K562 (cell line): Measurements from ENCODE around the gene GEMIN7. TPM values are rescaled to one million over a fixed set of nuclear protein-coding genes. Genes with fewer than 3 reads are reported as not detected.
A peak's percentile ranks its signal among the peaks of the same experiment; 100 is the strongest.
"Not testable (repeated sequence)": the region's sequence is repeated elsewhere in the genome, so short reads cannot be mapped to it uniquely, and the experiment has no call there.

ENCODE experiments used
- ATAC-seq: fragments of 200-7000 bp; cut with Tn5 transposase; 3 replicates; pipeline ENCODE4 v1.9.1; 2020; ENCODE audit warnings: moderate library complexity
- BruUV-seq: library from RNA; stranded (reverse); fragments of 400-500 nt; replicated peaks from 2 replicates; lab custom pipeline; 2021; lab: Mats Ljungman, UMichigan
- CTCF ChIA-PET: fragments of 300-600 bp; formaldehyde crosslinking; extraction: SDS; loops from one replicate; lab custom pipeline; 2021; ENCODE audit warnings: low intra/inter-chr PET ratio; lab: Yijun Ruan, JAX
- POLR2A ChIA-PET: fragments of 300-600, 350-650 bp; sonication (Branson Sonifier 250); formaldehyde crosslinking; extraction: SDS; loops from one replicate; lab custom pipeline; 2021; ENCODE audit warnings: antibody characterized with exemption, inconsistent platforms; lab: Yijun Ruan, JAX
- DNase-seq, 4 experiments: peaks; one replicate each; pipeline versions ENCODE4 v3.0.0 to v3.0.0-alpha.2; 2011 to 2018; ENCODE audit warnings: low spot score in 3 of 4, mixed read lengths in 3 of 4; ENCODE audit errors: extremely low read depth in 1 of 4
- FAIRE-seq: peaks from 2 replicates; lab custom pipeline; 2011; peaks lifted over from hg19 to GRCh38; lab: Jason Lieb, UNC
- H2AFZ ChIP-seq: 2 replicates; pipeline ENCODE4 v1.6.0; 2011; ENCODE audit warnings: low read depth, low read length, control low read depth, inconsistent platforms
- H3K27ac ChIP-seq: fragments of 200-600 bp; 3 replicates; pipeline ENCODE4 v1.8.0; 2011; ENCODE audit warnings: low read depth, mild to moderate bottlenecking, control low read depth, inconsistent platforms, low read length, moderate library complexity, mixed read lengths; ENCODE audit errors: extremely low read depth
- H3K27me3 ChIP-seq, 2 experiments: fragments of 300-600 bp in 1 of 2; 2 replicates in 1 of 2; 3 replicates in 1 of 2; pipeline versions ENCODE4 v1.6.0 to v1.8.0; 2011; ENCODE audit warnings: inconsistent platforms in 2 of 2, low read length in 2 of 2, mild to moderate bottlenecking in 1 of 2, mixed read lengths in 1 of 2, moderate library complexity in 1 of 2; ENCODE audit not compliant: control insufficient read depth in 2 of 2, insufficient read depth in 2 of 2
- H3K36me3 ChIP-seq: fragments of 300-600 bp; 3 replicates; pipeline ENCODE4 v1.8.0; 2011; ENCODE audit warnings: mild to moderate bottlenecking, low read length, inconsistent platforms; ENCODE audit not compliant: control insufficient read depth, insufficient read depth
- H3K4me1 ChIP-seq, 2 experiments: fragments of 200-600 bp in 1 of 2; replicated peaks in 1 of 2; 2 replicates in 1 of 2; 3 replicates in 1 of 2; pipeline versions ENCODE4 v1.5.1 to v1.8.0; 2011; ENCODE audit warnings: inconsistent platforms in 2 of 2, low read length in 2 of 2, mild to moderate bottlenecking in 1 of 2, mixed read lengths in 1 of 2, moderate library complexity in 1 of 2; ENCODE audit not compliant: control insufficient read depth in 2 of 2, insufficient read depth in 2 of 2
- H3K4me2 ChIP-seq: 2 replicates; pipeline ENCODE4 v1.6.1; 2011; ENCODE audit warnings: low read length, control low read depth, inconsistent platforms, mixed read lengths; ENCODE audit not compliant: insufficient read depth
- H3K4me3 ChIP-seq: fragments of 200-600 bp; sonication (generic), shearing (Covaris generic); 2 replicates; pipeline ENCODE4 v1.5.1; 2016; ENCODE audit warnings: control low read depth, inconsistent platforms
- H3K79me2 ChIP-seq: fragments of 200-600 bp; 3 replicates; pipeline ENCODE4 v1.8.0; 2011; ENCODE audit warnings: low read length, inconsistent platforms; ENCODE audit not compliant: control insufficient read depth, insufficient read depth
- H3K9ac ChIP-seq, 2 experiments: 2 replicates each; pipeline versions ENCODE4 v1.6.0 to v1.6.1; 2011; ENCODE audit warnings: low read depth in 2 of 2, low read length in 2 of 2, control low read depth in 1 of 2, inconsistent platforms in 1 of 2, mild to moderate bottlenecking in 1 of 2, mixed read lengths in 1 of 2; ENCODE audit not compliant: insufficient read depth in 1 of 2
- H3K9me1 ChIP-seq: one replicate; pipeline ENCODE4 v1.6.0; 2011; ENCODE audit warnings: inconsistent platforms, mild to moderate bottlenecking, low read length, moderate library complexity; ENCODE audit not compliant: control insufficient read depth, insufficient read depth
- H3K9me3 ChIP-seq: replicated peaks from 2 replicates; pipeline ENCODE4 v1.5.1; 2011; ENCODE audit warnings: low read depth, low read length, inconsistent platforms; ENCODE audit not compliant: control insufficient read depth, insufficient read depth
- H4K20me1 ChIP-seq: replicated peaks from 2 replicates; pipeline ENCODE4 v1.6.1; 2011; ENCODE audit warnings: low read length, inconsistent platforms, mixed read lengths; ENCODE audit not compliant: control insufficient read depth, insufficient read depth
- BCOR ChIP-seq: fragments of 450-650 bp; IDR thresholded peaks from 2 replicates; pipeline ENCODE4 v1.6.1; 2016
- CXXC5 ChIP-seq: fragments of 250-450 bp; sonication (Bioruptor Pico); IDR thresholded peaks from 2 replicates; pipeline ENCODE4 v1.8.0; 2022; ENCODE audit warnings: inconsistent platforms, mild to moderate bottlenecking, moderate library complexity
- MEIS2 ChIP-seq: fragments of 450-650 bp; IDR thresholded peaks from 2 replicates; pipeline ENCODE4 v1.6.1; 2014; ENCODE audit warnings: mild to moderate bottlenecking; ENCODE audit not compliant: partially characterized antibody
- PBX2 ChIP-seq, 2 experiments: IDR thresholded peaks in 1 of 2; conservative IDR thresholded peaks in 1 of 2; 2 replicates each; pipeline ENCODE4 v1.6.1; 2016; ENCODE audit warnings: low read depth in 2 of 2, mild to moderate bottlenecking in 1 of 2, missing compliant biosample characterization in 1 of 2, missing genetic modification characterization in 1 of 2, moderate library complexity in 1 of 2
- ZBTB33 ChIP-seq: sonication (generic); formaldehyde crosslinking; IDR thresholded peaks from 2 replicates; pipeline ENCODE4 v1.8.1; 2023; ENCODE audit warnings: mild to moderate bottlenecking, missing genetic modification reagents
- WGBS: fragments of 100-300 bp; shearing (Covaris generic); methylation state at CpG from one replicate; pipeline ENCODE4 v1.1.6; 2016; ENCODE audit warnings: low coverage, mixed read lengths; ENCODE audit not compliant: insufficient coverage; ENCODE audit errors: missing lambda C conversion rate; 5-methylcytosine and 5-hydroxymethylcytosine counted together
- in situ Hi-C: fragments of 300-500 bp; cut with MboI; formaldehyde crosslinking; loops from 4 replicates; pipeline ENCODE4 v1.15.0; 2018; ENCODE audit warnings: inconsistent platforms, mixed read lengths
- intact Hi-C: fragments of 100-400 bp; cut with micrococcal nuclease; formaldehyde crosslinking; loops from 2 replicates; pipeline ENCODE4 v1.14.2; 2022
- polyA plus RNA-seq, 8 experiments: library from polyadenylated mRNA; depleted of rRNA in 4 of 8; stranded (reverse) in 5 of 8; unstranded in 3 of 8; fragments of >200 nt; fragmentation: Nextera tagmentation in 2 of 8; fragmentation: Illumina TruSeq in 1 of 8; extraction: Ambion mirVana in 2 of 8; extraction: Trizol in 1 of 8; gene quantifications; 2 replicates each; pipeline versions ENCODE4 v1.2.1 to v1.2.3, GENCODE V29; 2011 to 2014; ENCODE audit warnings: inconsistent platforms in 1 of 8, missing spikeins in 1 of 8
- total RNA-seq, 7 experiments: library from RNA; depleted of rRNA in 6 of 7; stranded (reverse); fragments of >200 nt in 6 of 7; fragmentation: Illumina TruSeq in 2 of 7; extraction: Trizol in 2 of 7; gene quantifications; 2 replicates each; pipeline versions ENCODE4 v1.2.1 to v1.2.3, GENCODE V29; 2011 to 2021; ENCODE audit warnings: low replicate concordance in 1 of 7

Gene GEMIN7
- total and polyA plus RNA-seq, 9 of the 15 experiments (the other 6 are each of a cell fraction or from before 2014, with no cell fraction given), result 23.1 to 124 (median 54.9) TPM

- H3K36me3 ChIP-seq, H3K9ac ChIP-seq, H3K9me3 ChIP-seq, BruUV-seq, H3K27me3 ChIP-seq, CTCF ChIA-PET, H3K9me1 ChIP-seq, FAIRE-seq, DNase-seq, in situ Hi-C loops, intact Hi-C loops, H3K27ac ChIP-seq, H3K4me2 ChIP-seq, ATAC-seq, H3K4me3 ChIP-seq, H2AFZ ChIP-seq: not testable (repeated sequence)
- POLR2A ChIA-PET, result interaction anchor here (0.6 to 1.4 kb wide), 2 partner anchors 12 to 124 kb away, joined by 3 read pairs; no protein-coding TSS in a partner anchor
- TF ChIP-seq BCOR (0 out of 2 replicates have a peak, but pooled peaks have one; percentile 10), ZBTB33 (peak; percentile 53; the same call in 1 of the 2 replicates)
- Histone ChIP-seq H4K20me1 (peaks cover 46% of the 10 kb centered on the region), H3K4me1 (peaks cover 3 to 18% of the 10 kb centered on the region in 2 experiments; a peak in 4 of 5 replicates), H3K79me2 (peaks cover 77% of the 10 kb centered on the region)
- WGBS, result 70% methylated on average over 11 of the region's 11 CpGs
Measured at GRCh38 chr19:45106363-45106762, 27.3 kb downstream of the GEMIN7 start.

GRCh38 chr19:45107621-45108150 is 28.6 kb downstream of the GEMIN7 start:
- no TSS peak for BruUV-seq
- no peak for TF ChIP-seq CXXC5
- TF ChIP-seq PBX2 (CRISPR knock-in tag; IDR thresholded peaks at IDR 0.05; ENCODE audit: low read depth), result no peak
- TF ChIP-seq PBX2 (tag; conservative IDR thresholded peaks at IDR 0.05; ENCODE audit: low read depth), result peak; percentile 41; the same call in 1 of the 2 replicates
- peak; percentile 31 for TF ChIP-seq MEIS2
- ATAC-seq, result no peak
- intact Hi-C loops, result no loop called here
- Histone ChIP-seq H3K9me3 (no peaks in the 10 kb centered on the region), H2AFZ (no peak overlapping the region), H3K79me2 (peaks cover 75% of the 10 kb centered on the region), H3K36me3 (peaks cover 8% of the 10 kb centered on the region; the same call in 1 of the 3 replicates), H3K9ac (no peak overlapping the region), H3K4me1 (peaks cover 3 to 17% of the 10 kb centered on the region in 2 experiments; a peak in 4 of 5 replicates), H3K27ac (no peak overlapping the region), H4K20me1 (peaks cover 40% of the 10 kb centered on the region), H3K27me3 (no peaks in the 10 kb centered on the region), H3K4me3 (no peak overlapping the region), H3K4me2 (no peak overlapping the region), H3K9me1 (no peaks in the 10 kb centered on the region)
- in situ Hi-C loops, result no loop called here
- no peak for FAIRE-seq
- ChIA-PET POLR2A (interaction anchor here (0.7 to 1.2 kb wide), 3 partner anchors 9 to 160 kb away, joined by 3 read pairs; no protein-coding TSS in a partner anchor), CTCF (no interaction called here)
- WGBS, result 59% methylated on average over 12 of the region's 12 CpGs
- DNase-seq, result no peak
